ENCODE measurements around the gene HJURP. TPM values are rescaled to one million over a fixed set of nuclear protein-coding genes. Genes with fewer than 3 reads are reported as not detected.

Gene HJURP
- polyA plus RNA-seq, 3 donors: not detected

GRCh38 chr2:233838726-233839446 lies 15.4 kb downstream of the HJURP start:
- TF ChIP-seq CTCF (IDR thresholded peaks at IDR 0.05): no peak
- intact Hi-C loops (cut with micrococcal nuclease): no loop called here
- no peaks in the 10 kb centered on the region for H3K9me3 ChIP-seq (replicated peaks in 1 of 2; ENCODE audit: control insufficient read depth in 1 of 2, insufficient read depth in 1 of 2, low read length in 2 of 2)
- Mint-ChIP-seq H3K36me3 (peaks cover 95 to 100% of the 10 kb centered on the region in 2 donors), H3K27ac (peak overlapping the region in 4 of 7 donors; percentile 3 to 84 (median 14)), H3K4me1 (peaks cover 4% of the 10 kb centered on the region), H3K4me3 (no peak overlapping the region), H3K9me3 (no peaks in the 10 kb centered on the region), H3K27me3 (ENCODE audit: low read depth in 3 of 3) (peaks cover 0 to 2% (median 0%) of the 10 kb centered on the region in 3 donors)
- no peaks in the 10 kb centered on the region for H3K27me3 ChIP-seq (ENCODE audit: control insufficient read depth in 2 of 2, insufficient read depth in 2 of 2, low read length in 2 of 2)
- no peaks in the 10 kb centered on the region for H4K20me1 ChIP-seq (ENCODE audit: insufficient read depth, low read length)
- 92% methylated on average over 7 of the region's 12 CpGs for WGBS (ENCODE audit: insufficient coverage)
- H3K79me2 ChIP-seq (ENCODE audit: insufficient read depth, low read length): peaks cover 81% of the 10 kb centered on the region
- no peak overlapping the region for H2AFZ ChIP-seq (ENCODE audit: insufficient read depth, low read depth, low read length, poor library complexity, severe bottlenecking)
- DNase-seq: no peak
- peaks cover 88 to 100% of the 10 kb centered on the region in 2 donors for H3K36me3 ChIP-seq (replicated peaks in 1 of 2; ENCODE audit: control insufficient read depth in 1 of 2, insufficient read depth in 2 of 2, low read length in 2 of 2)
- no peak overlapping the region for H3K9ac ChIP-seq (ENCODE audit: insufficient read depth, low read length, poor library complexity, severe bottlenecking)
- H3K4me2 ChIP-seq (replicated peaks; ENCODE audit: extremely low read depth, low read length, poor library complexity, severe bottlenecking): no peak overlapping the region
- peak overlapping the region in 1 of 2 donors; percentile 28 for H3K27ac ChIP-seq (ENCODE audit: low read depth in 1 of 2, low read length in 2 of 2)
- H3K4me1 ChIP-seq (ENCODE audit: control insufficient read depth in 1 of 2, insufficient read depth in 2 of 2, low read length in 2 of 2): no peaks in the 10 kb centered on the region
- no peak overlapping the region for H3K4me3 ChIP-seq (replicated peaks in 1 of 3; ENCODE audit: low read depth in 2 of 3, low read length in 3 of 3)

- no peaks in the 10 kb centered on the region for H3K9me3 Mint-ChIP-seq
- H3K27me3 Mint-ChIP-seq (ENCODE audit: low read depth in 3 of 3): peaks cover 0 to 2% (median 0%) of the 10 kb centered on the region in 3 donors
- Histone ChIP-seq H4K20me1 (ENCODE audit: insufficient read depth, low read length) (no peaks in the 10 kb centered on the region), H3K79me2 (ENCODE audit: insufficient read depth, low read length) (peaks cover 75% of the 10 kb centered on the region), H3K27me3 (ENCODE audit: control insufficient read depth in 2 of 2, insufficient read depth in 2 of 2, low read length in 2 of 2) (no peaks in the 10 kb centered on the region), H3K4me1 (ENCODE audit: control insufficient read depth in 1 of 2, insufficient read depth in 2 of 2, low read length in 2 of 2) (no peaks in the 10 kb centered on the region), H3K4me3 (replicated peaks in 1 of 3; ENCODE audit: low read depth in 2 of 3, low read length in 3 of 3) (no peak overlapping the region), H3K4me2 (replicated peaks; ENCODE audit: extremely low read depth, low read length, poor library complexity, severe bottlenecking) (no peak overlapping the region), H3K36me3 (replicated peaks in 1 of 2; ENCODE audit: control insufficient read depth in 1 of 2, insufficient read depth in 2 of 2, low read length in 2 of 2) (peaks cover 84 to 97% of the 10 kb centered on the region in 2 donors), H2AFZ (ENCODE audit: insufficient read depth, low read depth, low read length, poor library complexity, severe bottlenecking) (no peak overlapping the region), H3K9ac (ENCODE audit: insufficient read depth, low read length, poor library complexity, severe bottlenecking) (no peak overlapping the region), H3K27ac (ENCODE audit: low read depth in 1 of 2, low read length in 2 of 2) (peak overlapping the region in 1 of 2 donors; percentile 28), H3K9me3 (replicated peaks in 1 of 2; ENCODE audit: control insufficient read depth in 1 of 2, insufficient read depth in 1 of 2, low read length in 2 of 2) (no peaks in the 10 kb centered on the region)
- H3K27ac Mint-ChIP-seq: peak overlapping the region in 4 of 7 donors; percentile 5 to 84 (median 50)
- 94% methylated on average over 6 of the region's 7 CpGs for WGBS (ENCODE audit: insufficient coverage)
- no peak for TF ChIP-seq CTCF (IDR thresholded peaks at IDR 0.05)
- peaks cover 4% of the 10 kb centered on the region for H3K4me1 Mint-ChIP-seq
- peaks cover 91 to 96% of the 10 kb centered on the region in 2 donors for H3K36me3 Mint-ChIP-seq
- H3K4me3 Mint-ChIP-seq: no peak overlapping the region
- DNase-seq: no peak
- intact Hi-C loops (cut with micrococcal nuclease): no loop called here
Observed at GRCh38 chr2:233838251-233838650, 16.1 kb downstream of the HJURP start.
